Upper lobe of right lung (tissue), 1 donor: ENCODE results near the gene ANXA2. TPM values are rescaled to one million over a fixed set of nuclear protein-coding genes. Genes with fewer than 3 reads are reported as not detected.
"Not testable (repeated sequence)": the region's sequence is repeated elsewhere in the genome, so short reads cannot be mapped to it uniquely, and the experiment has no call there.

Experiments used
- ATAC-seq: fragments of 200-7000 bp; cut with Tn5 transposase; one replicate; pipeline ENCODE4 v1.9.1; 2020; ENCODE audit warnings: mild to moderate bottlenecking, moderate library complexity
- DNase-seq: peaks from one replicate; pipeline ENCODE4 v3.0.0-alpha.2; 2020
- H3K27ac ChIP-seq: fragments of 200-600 bp; one replicate; pipeline ENCODE4 v1.8.0; 2022
- H3K27me3 ChIP-seq: fragments of 200-600 bp; one replicate; pipeline ENCODE4 v1.8.0; 2022; ENCODE audit warnings: mild to moderate bottlenecking
- H3K36me3 ChIP-seq: fragments of 200-600 bp; one replicate; pipeline ENCODE4 v1.8.0; 2022
- H3K4me1 ChIP-seq: fragments of 200-600 bp; one replicate; pipeline ENCODE4 v1.8.0; 2022
- H3K4me3 ChIP-seq: fragments of 200-600 bp; one replicate; pipeline ENCODE4 v1.8.0; 2022; ENCODE audit warnings: mild to moderate bottlenecking
- H3K9me3 ChIP-seq: fragments of 200-600 bp; one replicate; pipeline ENCODE4 v1.8.0; 2022
- intact Hi-C: fragments of 100-400 bp; cut with DNase I; formaldehyde crosslinking; loops from one replicate; pipeline ENCODE4 v1.11.0; 2022
- total RNA-seq: library from RNA; stranded (reverse); fragmentation: NEBNext Ultra II Directional; extraction: Animal tissue kit (Norgen Biotek cat#: 25700); gene quantifications from one replicate; pipeline ENCODE4 v1.2.1, GENCODE V29; 2021
- TF ChIP-seq, protein P1 (sequence below): fragments of 200-600 bp; IDR thresholded peaks from one replicate; pipeline ENCODE4 v1.8.0; 2022; ENCODE audit warnings: antibody characterized with exemption
- donor health status: DM: no; HTN: yes; CAD: no; lungs with severe emphysema.

Gene ANXA2
- total RNA-seq, 1 donor from 2014 or later: 818 TPM

DNA sequence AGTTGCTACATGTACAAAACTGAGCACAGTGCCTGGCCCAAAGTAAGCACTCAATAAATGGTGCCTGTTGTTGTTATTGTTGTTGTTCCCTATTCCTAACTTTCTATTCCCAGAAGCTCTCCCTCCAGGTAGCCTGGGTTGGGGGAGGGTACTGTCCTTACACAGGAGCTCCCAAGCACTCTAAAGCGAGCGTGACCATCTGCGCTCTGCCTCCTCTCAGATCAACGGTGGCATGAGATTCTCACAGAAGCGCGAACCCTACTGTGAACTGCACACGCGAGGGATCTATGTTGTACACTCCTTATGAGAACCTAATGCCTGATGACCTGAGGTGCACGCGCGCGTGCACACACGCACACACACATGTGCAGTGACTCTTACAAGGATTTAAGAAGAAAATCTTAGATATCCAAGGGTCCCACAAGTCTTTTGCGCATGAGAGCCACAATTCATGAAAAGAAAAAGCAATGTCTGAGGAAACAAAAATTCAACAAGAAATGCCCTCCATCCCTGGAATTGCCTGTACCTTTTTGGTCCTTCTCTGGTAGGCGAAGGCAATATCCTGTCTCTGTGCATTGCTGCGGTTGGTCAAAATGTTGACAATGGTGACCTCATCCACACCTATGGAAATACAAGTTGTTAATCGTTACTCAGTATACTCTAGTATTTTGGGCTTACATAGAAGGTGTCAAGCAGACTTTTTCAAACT is 33.7 kb downstream of the ANXA2 start:
- no peaks in the 10 kb centered on the region for H3K9me3 ChIP-seq
- DNase-seq: no peak
- H3K4me1 ChIP-seq: peaks cover 27% of the 10 kb centered on the region
- H3K36me3 ChIP-seq: peaks cover 56% of the 10 kb centered on the region
- H3K27ac ChIP-seq: no peak overlapping the region
- H3K27me3 ChIP-seq: no peaks in the 10 kb centered on the region
- H3K4me3 ChIP-seq: no peak overlapping the region
- intact Hi-C loops: no loop called here
- TF ChIP-seq, protein P1, sequence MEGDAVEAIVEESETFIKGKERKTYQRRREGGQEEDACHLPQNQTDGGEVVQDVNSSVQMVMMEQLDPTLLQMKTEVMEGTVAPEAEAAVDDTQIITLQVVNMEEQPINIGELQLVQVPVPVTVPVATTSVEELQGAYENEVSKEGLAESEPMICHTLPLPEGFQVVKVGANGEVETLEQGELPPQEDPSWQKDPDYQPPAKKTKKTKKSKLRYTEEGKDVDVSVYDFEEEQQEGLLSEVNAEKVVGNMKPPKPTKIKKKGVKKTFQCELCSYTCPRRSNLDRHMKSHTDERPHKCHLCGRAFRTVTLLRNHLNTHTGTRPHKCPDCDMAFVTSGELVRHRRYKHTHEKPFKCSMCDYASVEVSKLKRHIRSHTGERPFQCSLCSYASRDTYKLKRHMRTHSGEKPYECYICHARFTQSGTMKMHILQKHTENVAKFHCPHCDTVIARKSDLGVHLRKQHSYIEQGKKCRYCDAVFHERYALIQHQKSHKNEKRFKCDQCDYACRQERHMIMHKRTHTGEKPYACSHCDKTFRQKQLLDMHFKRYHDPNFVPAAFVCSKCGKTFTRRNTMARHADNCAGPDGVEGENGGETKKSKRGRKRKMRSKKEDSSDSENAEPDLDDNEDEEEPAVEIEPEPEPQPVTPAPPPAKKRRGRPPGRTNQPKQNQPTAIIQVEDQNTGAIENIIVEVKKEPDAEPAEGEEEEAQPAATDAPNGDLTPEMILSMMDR: no peak
- ATAC-seq: peak; percentile 34

GRCh38 chr15:60363087-60363549 is 34.7 kb downstream of the ANXA2 start:
- DNase-seq: no peak
- peaks cover 65% of the 10 kb centered on the region for H3K36me3 ChIP-seq
- H3K27me3 ChIP-seq: no peaks in the 10 kb centered on the region
- H3K4me3 ChIP-seq: no peak overlapping the region
- ATAC-seq: no peak
- H3K9me3 ChIP-seq: no peaks in the 10 kb centered on the region
- TF ChIP-seq, protein P1: no peak
- intact Hi-C loops: no loop called here
- H3K4me1 ChIP-seq: peaks cover 27% of the 10 kb centered on the region
- peak overlapping the region; percentile 30 for H3K27ac ChIP-seq

DNA sequence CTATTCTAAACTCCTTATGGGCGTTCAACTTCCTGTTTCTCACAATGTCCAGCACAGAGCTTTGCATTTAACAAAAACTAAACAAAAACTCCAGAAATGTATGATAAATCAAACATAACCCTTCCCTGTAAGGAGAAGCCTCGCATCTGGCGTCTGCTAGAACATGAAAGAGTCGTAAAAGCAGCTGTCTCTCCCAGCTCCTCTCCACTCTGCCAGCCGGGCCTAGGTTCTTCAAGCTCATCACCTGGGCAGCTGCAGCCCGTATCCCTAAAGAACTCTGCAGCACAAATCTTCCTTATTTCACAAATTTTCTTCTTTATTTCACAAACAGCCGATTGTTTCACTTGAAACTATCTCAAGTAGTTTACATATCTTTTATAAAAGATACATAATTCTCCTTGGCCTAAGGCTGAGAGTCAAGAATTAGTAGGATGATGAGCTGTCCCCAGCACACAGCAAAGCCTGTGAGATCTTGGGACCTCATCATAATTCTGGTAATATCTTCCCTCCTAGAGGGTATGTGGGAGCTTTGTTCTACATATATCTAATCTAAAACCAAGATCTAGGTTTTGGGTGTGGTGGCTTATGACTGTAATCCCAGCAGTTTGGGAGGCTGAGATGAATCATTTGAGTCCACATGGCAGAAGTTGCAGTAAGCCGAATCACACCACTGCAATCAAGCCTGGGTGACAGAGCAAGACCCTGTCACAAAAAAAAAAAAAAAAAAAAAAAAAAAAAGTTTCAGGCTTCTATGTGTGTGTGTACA is 35.3 kb downstream of the ANXA2 start:
- H3K27ac ChIP-seq: peak overlapping the region; percentile 42
- H3K4me3 ChIP-seq: no peak overlapping the region
- ATAC-seq (peak; percentile 57), DNase-seq (no peak)
- TF ChIP-seq, protein P1: no peak
- intact Hi-C loops: no loop called here
- H3K36me3 ChIP-seq: peaks cover 72% of the 10 kb centered on the region
- peaks cover 27% of the 10 kb centered on the region for H3K4me1 ChIP-seq
- H3K27me3 ChIP-seq: no peaks in the 10 kb centered on the region
- no peaks in the 10 kb centered on the region for H3K9me3 ChIP-seq

DNA sequence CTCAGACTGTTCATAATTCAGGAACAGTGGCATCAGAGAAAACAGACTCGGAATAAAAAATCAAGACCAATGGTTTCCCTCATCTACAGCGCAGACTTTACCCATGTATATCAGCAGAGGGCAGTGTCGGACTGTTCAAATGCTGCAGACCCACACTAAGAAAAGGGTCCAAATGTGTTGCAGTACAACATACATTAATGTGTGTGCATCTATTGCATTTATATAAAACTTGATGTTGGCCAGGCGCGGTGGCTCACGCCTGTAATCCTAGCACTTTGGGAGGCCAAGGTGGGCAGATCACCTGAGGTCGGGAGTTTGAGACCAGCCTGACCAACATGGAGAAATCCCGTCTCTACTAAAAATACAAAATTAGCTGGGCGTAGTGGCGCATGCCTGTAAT is 38.0 kb downstream of the ANXA2 start:
- not testable (repeated sequence) for DNase-seq, H3K27ac ChIP-seq, H3K4me3 ChIP-seq, H3K9me3 ChIP-seq, H3K27me3 ChIP-seq
- intact Hi-C loops: loop anchor here (10.0 kb wide), 1 partner anchor 85 kb away; no protein-coding TSS in a partner anchor
- ATAC-seq: peak; percentile 68
- peaks cover 27% of the 10 kb centered on the region for H3K4me1 ChIP-seq
- H3K36me3 ChIP-seq: peaks cover 99% of the 10 kb centered on the region
- TF ChIP-seq, protein P1: peak; percentile 73

- Histone ChIP-seq H3K36me3 (peaks cover 99% of the 10 kb centered on the region), H3K27me3 (no peaks in the 10 kb centered on the region), H3K27ac (no peak overlapping the region), H3K4me1 (peaks cover 22% of the 10 kb centered on the region), H3K9me3 (no peaks in the 10 kb centered on the region), H3K4me3 (no peak overlapping the region)
- ATAC-seq (no peak), DNase-seq (no peak)
- TF ChIP-seq, protein P1: no peak
- intact Hi-C loops: loop anchor here (10.0 kb wide), 1 partner anchor 86 kb away; no protein-coding TSS in a partner anchor
Measured at GRCh38 chr15:60358935-60359682, 38.7 kb downstream of the ANXA2 start.
